DOHH2 (cell line): ENCODE results near the gene EEF1B2.

Experiments used
- CTCF ChIP-seq: fragments of 200-600 bp; sonication (generic); IDR thresholded peaks from one replicate; pipeline ENCODE4 v1.5.1; 2014; ENCODE audit warnings: antibody characterized with exemption, mild to moderate bottlenecking, low read depth, low read length; ENCODE audit not compliant: poor library complexity, severe bottlenecking
- EZH2phosphoT487 ChIP-seq: fragments of 200-600 bp; sonication (generic); IDR thresholded peaks from 2 replicates; pipeline ENCODE4 v1.6.1; 2017; ENCODE audit warnings: borderline replicate concordance, mild to moderate bottlenecking, antibody characterized with exemption, low read length, moderate library complexity, mixed read lengths

- no peak for TF ChIP-seq CTCF
- TF ChIP-seq EZH2phosphoT487 = no peak
Measured at GRCh38 chr2:206163251-206163880, 3.7 kb downstream of the EEF1B2 start.
